AG10803 (cell line): Measurements from ENCODE around the gene OCA2.

ENCODE experiments used
- DNase-seq: peaks from one replicate; pipeline ENCODE4 v3.0.0; 2010; ENCODE audit warnings: low read depth
- H3K4me3 ChIP-seq: 2 replicates; pipeline ENCODE4 v1.5.1; 2011; ENCODE audit warnings: mild to moderate bottlenecking, low read length, control low read depth
- CTCF ChIP-seq: conservative IDR thresholded peaks from 2 replicates; pipeline ENCODE4 v1.5.1; 2011; ENCODE audit warnings: mild to moderate bottlenecking, low read length, control low read depth, inconsistent platforms

OCA2 gene

GRCh38 chr15:28049581-28049980, 49.5 kb downstream of the OCA2 start:
- no peak for TF ChIP-seq CTCF
- no peak overlapping the region for H3K4me3 ChIP-seq
- no peak for DNase-seq

- DNase-seq: no peak
- H3K4me3 ChIP-seq: no peak overlapping the region
- TF ChIP-seq CTCF: no peak
Observed at GRCh38 chr15:28047277-28047676, 51.8 kb downstream of the OCA2 start.

GRCh38 chr15:28044121-28044672, 54.9 kb downstream of the OCA2 start:
- no peak overlapping the region for H3K4me3 ChIP-seq
- no peak for TF ChIP-seq CTCF
- DNase-seq: no peak

GRCh38 chr15:28043691-28044091, 55.4 kb downstream of the OCA2 start:
- no peak for TF ChIP-seq CTCF
- no peak overlapping the region for H3K4me3 ChIP-seq
- DNase-seq: no peak

GRCh38 chr15:28037969-28038590, 61.0 kb downstream of the OCA2 start:
- DNase-seq: no peak
- no peak for TF ChIP-seq CTCF
- no peak overlapping the region for H3K4me3 ChIP-seq

- DNase-seq: no peak
- no peak for TF ChIP-seq CTCF
- no peak overlapping the region for H3K4me3 ChIP-seq
Observed at GRCh38 chr15:28033443-28033842, 65.7 kb downstream of the OCA2 start.

- DNase-seq: no peak
- no peak for TF ChIP-seq CTCF
- H3K4me3 ChIP-seq: no peak overlapping the region
Observed at GRCh38 chr15:28030801-28031200, 68.3 kb downstream of the OCA2 start.
